ENCODE measurements around the gene CLEC1B. TPM values are rescaled to one million over a fixed set of nuclear protein-coding genes. Genes with fewer than 3 reads are reported as not detected.
"Not testable (repeated sequence)": the region's sequence is repeated elsewhere in the genome, so short reads cannot be mapped to it uniquely, and the experiment has no call there.

Gene CLEC1B
- total and polyA plus RNA-seq, 2 of the 13 experiments (the other 11 are each of a cell fraction or from before 2014, with no cell fraction given): not detected

DNA sequence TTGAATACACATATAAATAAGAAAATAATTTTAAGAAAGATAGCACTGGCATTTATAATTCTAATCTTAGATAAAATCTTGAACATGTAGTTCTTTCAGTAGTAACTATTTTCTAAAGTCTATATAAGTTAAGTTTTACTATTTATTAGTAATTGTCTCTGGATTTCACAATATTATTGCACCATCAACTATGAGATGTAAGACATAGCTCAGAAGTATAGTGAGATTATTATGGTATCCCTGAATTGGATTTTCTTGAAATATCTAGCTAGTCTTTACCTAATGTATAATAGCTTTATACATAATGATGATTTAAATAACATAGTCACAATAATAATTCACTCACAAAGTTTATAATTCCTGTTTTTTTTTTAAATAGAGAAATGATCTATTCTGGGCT lies 21.0 kb downstream of the CLEC1B start:
- Histone ChIP-seq H3K9me3 (ENCODE audit: low read length) (peaks cover 10% of the 10 kb centered on the region; the same call in 1 of the 2 replicates), H3K36me3 (replicated peaks in 1 of 2; ENCODE audit: control insufficient read depth in 1 of 2, insufficient read depth in 2 of 2, low read length in 2 of 2) (no peaks in the 10 kb centered on the region), H3K27me3 (ENCODE audit: control insufficient read depth in 1 of 2, insufficient read depth in 2 of 2, low read length in 2 of 2) (no peaks in the 10 kb centered on the region), H3K4me2 (ENCODE audit: low read depth, low read length) (no peak overlapping the region), H3K27ac (ENCODE audit: extremely low read length, insufficient read depth, low read length) (no peak overlapping the region), H3K79me2 (ENCODE audit: insufficient read depth, low read length) (no peaks in the 10 kb centered on the region), H3K4me1 (ENCODE audit: insufficient read depth, low read length) (no peaks in the 10 kb centered on the region), H3K4me3 (replicated peaks in 1 of 3; ENCODE audit: insufficient read depth in 1 of 3, low read depth in 2 of 3, low read length in 3 of 3) (no peak overlapping the region), H3K9ac (ENCODE audit: insufficient read depth, low read depth, low read length) (no peak overlapping the region), H4K20me1 (ENCODE audit: insufficient read depth, low read length) (no peaks in the 10 kb centered on the region), H2AFZ (ENCODE audit: low read length) (no peak overlapping the region)
- ATAC-seq (no peak), DNase-seq (ENCODE audit: low spot score) (no peak), FAIRE-seq (no peak)
- no TSS peak for BruUV-seq (replicated peaks)
- CTCF ChIA-PET (ENCODE audit: low intra/inter-chr PET ratio, low total read pairs): no interaction called here
- POLR2A ChIA-PET: no interaction called here
- intact Hi-C loops (cut with micrococcal nuclease; ENCODE audit: unreplicated experiment) (no loop called here), in situ Hi-C loops (cut with HindIII; ENCODE audit: extremely low pct_ligation_motif_present, low pct_unique_long_range_greater_than_20kb) (no loop called here)
- TF ChIP-seq CEBPB (IDR thresholded peaks at IDR 0.05; ENCODE audit: borderline replicate concordance, low read depth, low read length): peak; percentile 32; the same call in 1 of the 2 replicates
- TF ChIP-seq, protein P1, sequence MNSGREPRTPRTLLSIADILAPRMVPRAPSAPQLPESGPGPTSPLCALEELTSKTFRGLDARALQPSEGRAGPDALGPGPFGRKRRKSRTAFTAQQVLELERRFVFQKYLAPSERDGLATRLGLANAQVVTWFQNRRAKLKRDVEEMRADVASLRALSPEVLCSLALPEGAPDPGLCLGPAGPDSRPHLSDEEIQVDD (CRISPR knock-in tag; IDR thresholded peaks at IDR 0.05; ENCODE audit: borderline replicate concordance): no peak

DNA sequence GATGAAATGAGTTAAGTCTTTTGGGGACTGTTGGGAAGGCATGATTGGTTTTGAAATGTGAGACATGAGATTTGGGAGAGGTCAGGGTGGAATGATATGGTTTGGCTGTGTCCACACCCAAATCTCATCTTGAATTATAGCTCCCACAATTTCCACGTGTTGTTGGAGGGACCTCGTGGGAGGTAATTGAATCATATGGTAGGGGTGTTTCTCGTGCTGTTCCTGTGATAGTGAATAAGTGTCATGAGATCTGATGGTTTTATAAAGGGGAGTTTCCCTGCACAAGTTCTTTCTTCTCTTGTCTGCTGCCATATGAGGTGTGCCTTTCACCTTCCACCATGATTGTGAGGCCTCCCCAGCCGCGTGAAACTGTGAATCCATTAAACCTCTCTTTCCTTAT lies 22.3 kb downstream of the CLEC1B start:
- intact Hi-C loops (cut with micrococcal nuclease; ENCODE audit: unreplicated experiment); BruUV-seq (replicated peaks); CTCF ChIA-PET (ENCODE audit: low intra/inter-chr PET ratio, low total read pairs); H3K27me3 ChIP-seq (ENCODE audit: control insufficient read depth in 1 of 2, insufficient read depth in 2 of 2, low read length in 2 of 2); H2AFZ ChIP-seq (ENCODE audit: low read length); H3K4me1 ChIP-seq (ENCODE audit: insufficient read depth, low read length); H4K20me1 ChIP-seq (ENCODE audit: insufficient read depth, low read length); H3K4me2 ChIP-seq (ENCODE audit: low read depth, low read length); FAIRE-seq; in situ Hi-C loops (cut with HindIII; ENCODE audit: extremely low pct_ligation_motif_present, low pct_unique_long_range_greater_than_20kb); DNase-seq (ENCODE audit: low spot score); POLR2A ChIA-PET; H3K9ac ChIP-seq (ENCODE audit: insufficient read depth, low read depth, low read length); H3K79me2 ChIP-seq (ENCODE audit: insufficient read depth, low read length); H3K27ac ChIP-seq (ENCODE audit: extremely low read length, insufficient read depth, low read length); H3K4me3 ChIP-seq (replicated peaks in 1 of 3; ENCODE audit: insufficient read depth in 1 of 3, low read depth in 2 of 3, low read length in 3 of 3); ATAC-seq; H3K36me3 ChIP-seq (replicated peaks in 1 of 2; ENCODE audit: control insufficient read depth in 1 of 2, insufficient read depth in 2 of 2, low read length in 2 of 2): not testable (repeated sequence)
- H3K9me3 ChIP-seq (ENCODE audit: low read length): peaks cover 10% of the 10 kb centered on the region; the same call in 1 of the 2 replicates
- 0% methylated on average over 5 of the region's 5 CpGs for WGBS (ENCODE audit: low lambda C conversion rate)

All from HepG2 (cell line).